RWPE2 (cell line): ENCODE measurements around the gene PLSCR4.
"Not testable (repeated sequence)": the region's sequence is repeated elsewhere in the genome, so short reads cannot be mapped to it uniquely, and the experiment has no call there.

Experiments
- ATAC-seq: fragments of 200-7000 bp; cut with Tn5 transposase; 3 replicates; pipeline ENCODE4 v1.9.1; 2021; ENCODE audit warnings: low read depth
- DNase-seq: peaks from one replicate; pipeline ENCODE4 v3.0.0-alpha.2; 2020; ENCODE audit warnings: low spot score
- H3K27ac ChIP-seq: fragments of 450-650 bp; 2 replicates; pipeline ENCODE4 v1.5.1; 2017; ENCODE audit warnings: mild to moderate bottlenecking; ENCODE audit not compliant: poor library complexity, severe bottlenecking
- H3K27me3 ChIP-seq: fragments of 250-450 bp; sonication (Bioruptor Pico); 2 replicates; pipeline ENCODE4 v1.5.1; 2021; ENCODE audit warnings: mild to moderate bottlenecking, moderate library complexity; ENCODE audit not compliant: insufficient read depth, poor library complexity, severe bottlenecking
- H3K36me3 ChIP-seq: fragments of 250-450 bp; sonication (Bioruptor Pico); 2 replicates; pipeline ENCODE4 v1.5.1; 2020; ENCODE audit warnings: low read depth, mild to moderate bottlenecking, moderate library complexity
- H3K4me1 ChIP-seq: fragments of 250-450 bp; sonication (Bioruptor Pico); 2 replicates; pipeline ENCODE4 v1.5.1; 2021; ENCODE audit warnings: mild to moderate bottlenecking, moderate library complexity; ENCODE audit not compliant: insufficient read depth, poor library complexity, severe bottlenecking
- H3K4me3 ChIP-seq: fragments of 250-450 bp; sonication (Bioruptor Pico); 2 replicates; pipeline ENCODE4 v1.5.1; 2021; ENCODE audit warnings: mild to moderate bottlenecking, moderate library complexity; ENCODE audit not compliant: severe bottlenecking
- H3K9me3 ChIP-seq: fragments of 250-450 bp; sonication (Bioruptor Pico); 2 replicates; pipeline ENCODE4 v1.5.1; 2021; ENCODE audit warnings: mild to moderate bottlenecking, moderate library complexity; ENCODE audit not compliant: severe bottlenecking
- CTCF ChIP-seq: fragments of 450-650 bp; IDR thresholded peaks from one replicate; pipeline ENCODE4 v1.5.1; 2017; ENCODE audit warnings: mild to moderate bottlenecking, moderate library complexity; ENCODE audit not compliant: poor library complexity, severe bottlenecking

PLSCR4 gene

GRCh38 chr3:146226881-146227280 is 24.0 kb downstream of the PLSCR4 start:
- TF ChIP-seq CTCF: no peak
- no peaks in the 10 kb centered on the region for H3K9me3 ChIP-seq
- no peaks in the 10 kb centered on the region for H3K36me3 ChIP-seq
- H3K27me3 ChIP-seq: no peaks in the 10 kb centered on the region
- DNase-seq (no peak), ATAC-seq (no peak)
- no peak overlapping the region for H3K27ac ChIP-seq
- no peaks in the 10 kb centered on the region for H3K4me1 ChIP-seq
- H3K4me3 ChIP-seq: no peak overlapping the region

GRCh38 chr3:146225458-146225857 is 25.4 kb downstream of the PLSCR4 start:
- H3K4me3 ChIP-seq, H3K27ac ChIP-seq, H3K27me3 ChIP-seq, H3K4me1 ChIP-seq, H3K36me3 ChIP-seq, ATAC-seq, H3K9me3 ChIP-seq, DNase-seq: not testable (repeated sequence)

- no peak for TF ChIP-seq CTCF
- ATAC-seq (no peak), DNase-seq (no peak)
- Histone ChIP-seq H3K9me3 (no peaks in the 10 kb centered on the region), H3K4me3 (no peak overlapping the region), H3K27ac (no peak overlapping the region), H3K36me3 (no peaks in the 10 kb centered on the region), H3K4me1 (no peaks in the 10 kb centered on the region), H3K27me3 (no peaks in the 10 kb centered on the region)
Observed at GRCh38 chr3:146223401-146224373, 27.2 kb downstream of the PLSCR4 start.

- peak; percentile 52 for ATAC-seq
- no peaks in the 10 kb centered on the region for H3K27me3 ChIP-seq
- no peaks in the 10 kb centered on the region for H3K4me1 ChIP-seq
- H3K36me3 ChIP-seq: no peaks in the 10 kb centered on the region
- H3K4me3 ChIP-seq: no peak overlapping the region
- H3K27ac ChIP-seq: no peak overlapping the region
- H3K9me3 ChIP-seq: no peaks in the 10 kb centered on the region
- peak; percentile 10 for TF ChIP-seq CTCF
- DNase-seq: no peak
Observed at GRCh38 chr3:146222204-146223046, 28.5 kb downstream of the PLSCR4 start.

- DNase-seq (no peak), ATAC-seq (no peak)
- no peak for TF ChIP-seq CTCF
- no peaks in the 10 kb centered on the region for H3K9me3 ChIP-seq
- H3K27ac ChIP-seq: no peak overlapping the region
- H3K4me1 ChIP-seq: no peaks in the 10 kb centered on the region
- no peak overlapping the region for H3K4me3 ChIP-seq
- no peaks in the 10 kb centered on the region for H3K27me3 ChIP-seq
- H3K36me3 ChIP-seq: no peaks in the 10 kb centered on the region
Observed at GRCh38 chr3:146221276-146221675, 29.6 kb downstream of the PLSCR4 start.
